ENCODE data around the gene ANGPTL5.

DNA sequence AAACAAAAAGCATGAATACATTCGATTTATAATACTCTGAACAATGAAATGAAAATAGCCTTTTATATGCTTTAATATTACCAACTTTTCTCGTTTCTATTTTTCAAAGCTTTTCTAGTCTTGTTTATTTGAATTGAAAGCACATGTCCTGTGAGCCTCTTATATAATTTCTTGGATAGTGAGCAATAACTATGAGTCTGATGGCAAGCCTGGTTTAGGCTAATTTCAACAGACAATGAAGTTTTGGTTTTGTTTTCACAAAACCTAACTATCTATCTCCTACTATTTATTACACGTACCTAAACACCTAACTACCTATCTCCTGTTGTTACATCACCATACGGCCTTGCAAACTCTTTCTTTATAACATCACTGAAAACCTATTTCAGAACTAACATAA is 30.7 kb downstream of the ANGPTL5 start:
- TF ChIP-seq, protein P1, sequence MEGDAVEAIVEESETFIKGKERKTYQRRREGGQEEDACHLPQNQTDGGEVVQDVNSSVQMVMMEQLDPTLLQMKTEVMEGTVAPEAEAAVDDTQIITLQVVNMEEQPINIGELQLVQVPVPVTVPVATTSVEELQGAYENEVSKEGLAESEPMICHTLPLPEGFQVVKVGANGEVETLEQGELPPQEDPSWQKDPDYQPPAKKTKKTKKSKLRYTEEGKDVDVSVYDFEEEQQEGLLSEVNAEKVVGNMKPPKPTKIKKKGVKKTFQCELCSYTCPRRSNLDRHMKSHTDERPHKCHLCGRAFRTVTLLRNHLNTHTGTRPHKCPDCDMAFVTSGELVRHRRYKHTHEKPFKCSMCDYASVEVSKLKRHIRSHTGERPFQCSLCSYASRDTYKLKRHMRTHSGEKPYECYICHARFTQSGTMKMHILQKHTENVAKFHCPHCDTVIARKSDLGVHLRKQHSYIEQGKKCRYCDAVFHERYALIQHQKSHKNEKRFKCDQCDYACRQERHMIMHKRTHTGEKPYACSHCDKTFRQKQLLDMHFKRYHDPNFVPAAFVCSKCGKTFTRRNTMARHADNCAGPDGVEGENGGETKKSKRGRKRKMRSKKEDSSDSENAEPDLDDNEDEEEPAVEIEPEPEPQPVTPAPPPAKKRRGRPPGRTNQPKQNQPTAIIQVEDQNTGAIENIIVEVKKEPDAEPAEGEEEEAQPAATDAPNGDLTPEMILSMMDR (IDR thresholded peaks at IDR 0.05), result no peak
- no peak for TF ChIP-seq POLR2A (IDR thresholded peaks at IDR 0.05)

All from sigmoid colon (tissue), 3 donors.